Prostate gland (tissue), 2 donors: ENCODE data around the gene HSPA1B.

Experiments
- POLR2A ChIP-seq: fragments of 450-650 bp; IDR thresholded peaks from one replicate; pipeline ENCODE4 v1.6.1; 2016; ENCODE audit warnings: antibody characterized with exemption, mild to moderate bottlenecking
- POLR2AphosphoS5 ChIP-seq: sonication (generic); formaldehyde crosslinking; IDR thresholded peaks from one replicate; pipeline ENCODE4 v1.6.1; 2017; ENCODE audit warnings: antibody characterized with exemption
- TF ChIP-seq, protein P1 (sequence below), 4 experiments: fragments of 200-600 bp in 2 of 4; fragments of 450-650 bp in 2 of 4; sonication (generic) in 2 of 4; IDR thresholded peaks; 1 replicate in 3 of 4; 2 replicates in 1 of 4; pipeline ENCODE4 v1.5.1; 2016 to 2019; ENCODE audit warnings: antibody characterized with exemption in 4 of 4, mild to moderate bottlenecking in 2 of 4, moderate library complexity in 2 of 4

DNA sequence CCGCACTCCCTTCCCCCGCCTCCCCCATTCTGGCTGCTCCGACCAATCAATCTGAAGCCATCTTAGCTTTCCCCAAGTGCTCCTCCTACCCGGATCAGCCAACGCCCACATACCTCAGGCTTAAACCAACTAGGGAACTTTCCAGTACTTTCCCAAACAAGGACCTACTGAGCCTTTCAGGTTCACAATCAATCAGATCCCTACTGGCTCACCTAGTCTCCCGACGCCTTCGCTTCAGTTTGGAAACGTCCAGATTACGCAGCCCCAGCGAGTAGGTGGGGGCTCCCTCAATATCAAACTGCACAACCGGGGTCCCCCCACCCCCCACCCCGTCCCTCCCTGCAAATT, 12.9 kb upstream of the HSPA1B start:
- peak; percentile 100 for TF ChIP-seq POLR2AphosphoS5
- TF ChIP-seq, protein P1, sequence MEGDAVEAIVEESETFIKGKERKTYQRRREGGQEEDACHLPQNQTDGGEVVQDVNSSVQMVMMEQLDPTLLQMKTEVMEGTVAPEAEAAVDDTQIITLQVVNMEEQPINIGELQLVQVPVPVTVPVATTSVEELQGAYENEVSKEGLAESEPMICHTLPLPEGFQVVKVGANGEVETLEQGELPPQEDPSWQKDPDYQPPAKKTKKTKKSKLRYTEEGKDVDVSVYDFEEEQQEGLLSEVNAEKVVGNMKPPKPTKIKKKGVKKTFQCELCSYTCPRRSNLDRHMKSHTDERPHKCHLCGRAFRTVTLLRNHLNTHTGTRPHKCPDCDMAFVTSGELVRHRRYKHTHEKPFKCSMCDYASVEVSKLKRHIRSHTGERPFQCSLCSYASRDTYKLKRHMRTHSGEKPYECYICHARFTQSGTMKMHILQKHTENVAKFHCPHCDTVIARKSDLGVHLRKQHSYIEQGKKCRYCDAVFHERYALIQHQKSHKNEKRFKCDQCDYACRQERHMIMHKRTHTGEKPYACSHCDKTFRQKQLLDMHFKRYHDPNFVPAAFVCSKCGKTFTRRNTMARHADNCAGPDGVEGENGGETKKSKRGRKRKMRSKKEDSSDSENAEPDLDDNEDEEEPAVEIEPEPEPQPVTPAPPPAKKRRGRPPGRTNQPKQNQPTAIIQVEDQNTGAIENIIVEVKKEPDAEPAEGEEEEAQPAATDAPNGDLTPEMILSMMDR (IDR thresholded peaks at IDR 0.05): no peak
- peak; percentile 90 for TF ChIP-seq POLR2A
